GM23338 (cell line): ENCODE measurements around the gene PTPRF. TPM values are rescaled to one million over a fixed set of nuclear protein-coding genes. Genes with fewer than 3 reads are reported as not detected.

Source experiments
- ATAC-seq: fragments of 200-7000 bp; cut with Tn5 transposase; 3 replicates; pipeline ENCODE4 v1.9.1; 2020
- DNase-seq: peaks from one replicate; pipeline ENCODE4 v3.0.0-alpha.2; 2015; ENCODE audit warnings: low spot score
- H2AFZ ChIP-seq: fragments of 200-600 bp; sonication (generic); 2 replicates; pipeline ENCODE4 v1.8.0; 2016; ENCODE audit warnings: antibody characterized with exemption, mild to moderate bottlenecking, moderate library complexity
- H3F3A ChIP-seq: fragments of 200-600 bp; sonication (generic); replicated peaks from 2 replicates; pipeline ENCODE4 v1.8.0; 2017; ENCODE audit warnings: antibody characterized with exemption, mixed run types, low read depth
- H3K27ac ChIP-seq: fragments of 200-600 bp; sonication (generic); 2 replicates; pipeline ENCODE4 v1.6.1; 2016; ENCODE audit warnings: low read depth
- H3K27me3 ChIP-seq: fragments of 200-600 bp; sonication (generic); 2 replicates; pipeline ENCODE4 v1.8.0; 2016; ENCODE audit warnings: mild to moderate bottlenecking, mixed run types, moderate library complexity; ENCODE audit not compliant: insufficient read depth
- H3K36me3 ChIP-seq: fragments of 200-600 bp; sonication (generic); 2 replicates; pipeline ENCODE4 v1.8.0; 2016; ENCODE audit warnings: mild to moderate bottlenecking; ENCODE audit not compliant: insufficient read depth
- H3K4me1 ChIP-seq: fragments of 200-600 bp; sonication (generic); 2 replicates; pipeline ENCODE4 v1.8.0; 2016; ENCODE audit warnings: mild to moderate bottlenecking, moderate library complexity; ENCODE audit not compliant: insufficient read depth
- H3K4me2 ChIP-seq: fragments of 200-600 bp; sonication (generic); 2 replicates; pipeline ENCODE4 v1.7.1; 2017; ENCODE audit warnings: mixed run types
- H3K4me3 ChIP-seq: fragments of 200-600 bp; sonication (generic); 2 replicates; pipeline ENCODE4 v1.6.1; 2016; ENCODE audit warnings: mixed run types
- H3K79me2 ChIP-seq: fragments of 200-600 bp; sonication (generic); replicated peaks from 2 replicates; pipeline ENCODE4 v1.8.0; 2017; ENCODE audit warnings: mild to moderate bottlenecking; ENCODE audit not compliant: insufficient read depth
- H3K9me2 ChIP-seq: fragments of 200-600 bp; sonication (generic); 2 replicates; pipeline ENCODE4 v1.8.0; 2017; ENCODE audit not compliant: insufficient read depth
- H4K20me1 ChIP-seq: fragments of 200-600 bp; sonication (generic); replicated peaks from 2 replicates; pipeline ENCODE4 v1.8.0; 2017; ENCODE audit warnings: mild to moderate bottlenecking; ENCODE audit not compliant: insufficient read depth
- H3K27ac Mint-ChIP-seq: 2 replicates; pipeline ENCODE4 v1.8.0; 2020; ENCODE audit warnings: inconsistent platforms, mild to moderate bottlenecking, moderate library complexity, mixed read lengths
- H3K27me3 Mint-ChIP-seq: 3 replicates; pipeline ENCODE4 v1.8.0; 2022; ENCODE audit warnings: low read depth, mild to moderate bottlenecking, moderate library complexity, mixed read lengths, inconsistent platforms; ENCODE audit not compliant: insufficient read depth, poor library complexity
- H3K36me3 Mint-ChIP-seq: 3 replicates; pipeline ENCODE4 v1.8.0; 2021; ENCODE audit warnings: low read depth, mild to moderate bottlenecking, inconsistent platforms, moderate library complexity, mixed read lengths
- H3K4me1 Mint-ChIP-seq: 3 replicates; pipeline ENCODE4 v1.8.0; 2020; ENCODE audit warnings: mild to moderate bottlenecking, inconsistent platforms, mixed read lengths
- H3K4me3 Mint-ChIP-seq: 3 replicates; pipeline ENCODE4 v1.8.0; 2021; ENCODE audit warnings: moderate library complexity, mild to moderate bottlenecking, inconsistent platforms, mixed read lengths
- H3K9me3 Mint-ChIP-seq: 3 replicates; pipeline ENCODE4 v1.8.0; 2020; ENCODE audit warnings: moderate library complexity, mild to moderate bottlenecking, inconsistent platforms, mixed read lengths
- CREB1 ChIP-seq: fragments of 250-450 bp; sonication (Bioruptor Pico); IDR thresholded peaks from 2 replicates; pipeline ENCODE4 v1.5.0; 2020; ENCODE audit warnings: low read depth, mild to moderate bottlenecking, moderate library complexity
- EZH2phosphoT487 ChIP-seq: fragments of 200-600 bp; sonication (generic); IDR thresholded peaks from one replicate; pipeline ENCODE4 v1.8.1; 2018; ENCODE audit warnings: antibody characterized with exemption; ENCODE audit not compliant: unreplicated experiment
- JUNB ChIP-seq: IDR thresholded peaks from one replicate; pipeline ENCODE4 v1.6.1; 2016; ENCODE audit warnings: antibody characterized with exemption; ENCODE audit not compliant: unreplicated experiment
- NANOG ChIP-seq: IDR thresholded peaks from 2 replicates; pipeline ENCODE4 v1.6.1; 2016; ENCODE audit warnings: antibody characterized with exemption, borderline replicate concordance
- POLR2AphosphoS5 ChIP-seq: IDR thresholded peaks from 2 replicates; pipeline ENCODE4 v1.6.1; 2016; ENCODE audit warnings: antibody characterized with exemption, low read depth
- STAT1 ChIP-seq: IDR thresholded peaks from one replicate; pipeline ENCODE4 v1.6.1; 2016; ENCODE audit warnings: antibody characterized with exemption; ENCODE audit not compliant: unreplicated experiment
- ZNF331 ChIP-seq: fragments of 250-450 bp; sonication (Bioruptor Pico); IDR thresholded peaks from 2 replicates; pipeline ENCODE4 v1.5.0; 2020; ENCODE audit warnings: low read depth, mild to moderate bottlenecking, moderate library complexity
- polyA plus RNA-seq: library from polyadenylated mRNA; unstranded; fragments of >200 nt; fragmentation: Nextera tagmentation; extraction: Ambion mirVana; gene quantifications from 2 replicates; pipeline ENCODE4 v1.2.1, GENCODE V29; 2016
- total RNA-seq: library from RNA; depleted of rRNA; stranded (reverse); fragments of >200 nt; shearing (Covaris generic); gene quantifications from 2 replicates; pipeline ENCODE4 v1.2.3, GENCODE V29; 2014
- TF ChIP-seq, protein P1 (sequence below): fragments of 250-450 bp; sonication (Bioruptor Pico); IDR thresholded peaks from 2 replicates; pipeline ENCODE4 v1.5.0; 2020; ENCODE audit warnings: mild to moderate bottlenecking, moderate library complexity
- TF ChIP-seq, protein P2 (sequence below): IDR thresholded peaks from 2 replicates; pipeline ENCODE4 v1.6.1; 2016; ENCODE audit warnings: antibody characterized with exemption
- TF ChIP-seq, protein P3 (sequence below), 2 experiments: fragments of 200-600 bp in 1 of 2; sonication (generic) in 1 of 2; conservative IDR thresholded peaks; 2 replicates each; pipeline versions ENCODE4 v1.5.1 to v1.6.1; 2016 to 2017; ENCODE audit warnings: antibody characterized with exemption in 2 of 2, low read depth in 2 of 2, mild to moderate bottlenecking in 2 of 2, moderate library complexity in 1 of 2

PTPRF gene
- total and polyA plus RNA-seq, 2 experiments from 2014 or later, result 52.4 to 173 TPM

DNA sequence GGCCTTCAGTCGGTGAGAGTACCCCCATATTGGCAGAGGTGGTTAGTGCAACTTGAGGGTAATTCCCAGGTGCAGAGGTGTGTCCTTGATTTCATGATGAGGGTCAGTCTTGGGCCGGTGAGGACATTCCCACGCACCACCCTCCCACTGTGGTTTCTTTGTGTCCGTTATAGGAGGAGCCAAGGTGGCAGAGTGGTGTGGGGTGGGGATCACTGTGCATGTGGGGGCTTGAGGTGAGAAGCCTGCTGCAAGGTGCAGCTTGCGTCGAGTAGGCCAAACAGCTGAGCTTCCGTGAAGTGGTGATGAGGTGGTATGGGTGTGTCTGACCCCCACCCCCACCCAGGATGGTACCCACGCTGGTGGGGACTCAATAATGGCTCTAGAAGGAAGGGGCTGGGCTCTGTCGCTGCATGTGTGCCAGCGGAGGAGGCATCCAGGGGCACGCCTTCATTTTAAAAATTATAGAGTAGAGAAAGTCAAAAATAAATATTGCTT lies 6.2 kb downstream of the PTPRF start (continued):
- TF ChIP-seq, protein P1, sequence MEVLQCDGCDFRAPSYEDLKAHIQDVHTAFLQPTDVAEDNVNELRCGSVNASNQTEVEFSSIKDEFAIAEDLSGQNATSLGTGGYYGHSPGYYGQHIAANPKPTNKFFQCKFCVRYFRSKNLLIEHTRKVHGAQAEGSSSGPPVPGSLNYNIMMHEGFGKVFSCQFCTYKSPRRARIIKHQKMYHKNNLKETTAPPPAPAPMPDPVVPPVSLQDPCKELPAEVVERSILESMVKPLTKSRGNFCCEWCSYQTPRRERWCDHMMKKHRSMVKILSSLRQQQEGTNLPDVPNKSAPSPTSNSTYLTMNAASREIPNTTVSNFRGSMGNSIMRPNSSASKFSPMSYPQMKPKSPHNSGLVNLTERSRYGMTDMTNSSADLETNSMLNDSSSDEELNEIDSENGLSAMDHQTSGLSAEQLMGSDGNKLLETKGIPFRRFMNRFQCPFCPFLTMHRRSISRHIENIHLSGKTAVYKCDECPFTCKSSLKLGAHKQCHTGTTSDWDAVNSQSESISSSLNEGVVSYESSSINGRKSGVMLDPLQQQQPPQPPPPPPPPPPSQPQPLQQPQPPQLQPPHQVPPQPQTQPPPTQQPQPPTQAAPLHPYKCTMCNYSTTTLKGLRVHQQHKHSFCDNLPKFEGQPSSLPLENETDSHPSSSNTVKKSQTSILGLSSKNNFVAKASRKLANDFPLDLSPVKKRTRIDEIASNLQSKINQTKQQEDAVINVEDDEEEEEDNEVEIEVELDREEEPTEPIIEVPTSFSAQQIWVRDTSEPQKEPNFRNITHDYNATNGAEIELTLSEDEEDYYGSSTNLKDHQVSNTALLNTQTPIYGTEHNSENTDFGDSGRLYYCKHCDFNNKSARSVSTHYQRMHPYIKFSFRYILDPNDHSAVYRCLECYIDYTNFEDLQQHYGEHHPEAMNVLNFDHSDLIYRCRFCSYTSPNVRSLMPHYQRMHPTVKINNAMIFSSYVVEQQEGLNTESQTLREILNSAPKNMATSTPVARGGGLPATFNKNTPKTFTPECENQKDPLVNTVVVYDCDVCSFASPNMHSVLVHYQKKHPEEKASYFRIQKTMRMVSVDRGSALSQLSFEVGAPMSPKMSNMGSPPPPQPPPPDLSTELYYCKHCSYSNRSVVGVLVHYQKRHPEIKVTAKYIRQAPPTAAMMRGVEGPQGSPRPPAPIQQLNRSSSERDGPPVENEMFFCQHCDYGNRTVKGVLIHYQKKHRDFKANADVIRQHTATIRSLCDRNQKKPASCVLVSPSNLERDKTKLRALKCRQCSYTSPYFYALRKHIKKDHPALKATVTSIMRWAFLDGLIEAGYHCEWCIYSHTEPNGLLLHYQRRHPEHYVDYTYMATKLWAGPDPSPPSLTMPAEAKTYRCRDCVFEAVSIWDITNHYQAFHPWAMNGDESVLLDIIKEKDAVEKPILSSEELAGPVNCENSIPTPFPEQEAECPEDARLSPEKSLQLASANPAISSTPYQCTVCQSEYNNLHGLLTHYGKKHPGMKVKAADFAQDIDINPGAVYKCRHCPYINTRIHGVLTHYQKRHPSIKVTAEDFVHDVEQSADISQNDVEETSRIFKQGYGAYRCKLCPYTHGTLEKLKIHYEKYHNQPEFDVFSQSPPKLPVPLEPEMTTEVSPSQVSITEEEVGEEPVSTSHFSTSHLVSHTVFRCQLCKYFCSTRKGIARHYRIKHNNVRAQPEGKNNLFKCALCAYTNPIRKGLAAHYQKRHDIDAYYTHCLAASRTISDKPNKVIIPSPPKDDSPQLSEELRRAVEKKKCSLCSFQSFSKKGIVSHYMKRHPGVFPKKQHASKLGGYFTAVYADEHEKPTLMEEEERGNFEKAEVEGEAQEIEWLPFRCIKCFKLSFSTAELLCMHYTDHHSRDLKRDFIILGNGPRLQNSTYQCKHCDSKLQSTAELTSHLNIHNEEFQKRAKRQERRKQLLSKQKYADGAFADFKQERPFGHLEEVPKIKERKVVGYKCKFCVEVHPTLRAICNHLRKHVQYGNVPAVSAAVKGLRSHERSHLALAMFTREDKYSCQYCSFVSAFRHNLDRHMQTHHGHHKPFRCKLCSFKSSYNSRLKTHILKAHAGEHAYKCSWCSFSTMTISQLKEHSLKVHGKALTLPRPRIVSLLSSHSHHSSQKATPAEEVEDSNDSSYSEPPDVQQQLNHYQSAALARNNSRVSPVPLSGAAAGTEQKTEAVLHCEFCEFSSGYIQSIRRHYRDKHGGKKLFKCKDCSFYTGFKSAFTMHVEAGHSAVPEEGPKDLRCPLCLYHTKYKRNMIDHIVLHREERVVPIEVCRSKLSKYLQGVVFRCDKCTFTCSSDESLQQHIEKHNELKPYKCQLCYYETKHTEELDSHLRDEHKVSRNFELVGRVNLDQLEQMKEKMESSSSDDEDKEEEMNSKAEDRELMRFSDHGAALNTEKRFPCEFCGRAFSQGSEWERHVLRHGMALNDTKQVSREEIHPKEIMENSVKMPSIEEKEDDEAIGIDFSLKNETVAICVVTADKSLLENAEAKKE (CRISPR knock-in tag), result no peak
- TF ChIP-seq ZNF331 (CRISPR knock-in tag) (no peak), CREB1 (CRISPR knock-in tag) (no peak), STAT1 (no peak), JUNB (no peak)
- TF ChIP-seq, protein P2, sequence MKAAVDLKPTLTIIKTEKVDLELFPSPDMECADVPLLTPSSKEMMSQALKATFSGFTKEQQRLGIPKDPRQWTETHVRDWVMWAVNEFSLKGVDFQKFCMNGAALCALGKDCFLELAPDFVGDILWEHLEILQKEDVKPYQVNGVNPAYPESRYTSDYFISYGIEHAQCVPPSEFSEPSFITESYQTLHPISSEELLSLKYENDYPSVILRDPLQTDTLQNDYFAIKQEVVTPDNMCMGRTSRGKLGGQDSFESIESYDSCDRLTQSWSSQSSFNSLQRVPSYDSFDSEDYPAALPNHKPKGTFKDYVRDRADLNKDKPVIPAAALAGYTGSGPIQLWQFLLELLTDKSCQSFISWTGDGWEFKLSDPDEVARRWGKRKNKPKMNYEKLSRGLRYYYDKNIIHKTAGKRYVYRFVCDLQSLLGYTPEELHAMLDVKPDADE, result no peak

DNA sequence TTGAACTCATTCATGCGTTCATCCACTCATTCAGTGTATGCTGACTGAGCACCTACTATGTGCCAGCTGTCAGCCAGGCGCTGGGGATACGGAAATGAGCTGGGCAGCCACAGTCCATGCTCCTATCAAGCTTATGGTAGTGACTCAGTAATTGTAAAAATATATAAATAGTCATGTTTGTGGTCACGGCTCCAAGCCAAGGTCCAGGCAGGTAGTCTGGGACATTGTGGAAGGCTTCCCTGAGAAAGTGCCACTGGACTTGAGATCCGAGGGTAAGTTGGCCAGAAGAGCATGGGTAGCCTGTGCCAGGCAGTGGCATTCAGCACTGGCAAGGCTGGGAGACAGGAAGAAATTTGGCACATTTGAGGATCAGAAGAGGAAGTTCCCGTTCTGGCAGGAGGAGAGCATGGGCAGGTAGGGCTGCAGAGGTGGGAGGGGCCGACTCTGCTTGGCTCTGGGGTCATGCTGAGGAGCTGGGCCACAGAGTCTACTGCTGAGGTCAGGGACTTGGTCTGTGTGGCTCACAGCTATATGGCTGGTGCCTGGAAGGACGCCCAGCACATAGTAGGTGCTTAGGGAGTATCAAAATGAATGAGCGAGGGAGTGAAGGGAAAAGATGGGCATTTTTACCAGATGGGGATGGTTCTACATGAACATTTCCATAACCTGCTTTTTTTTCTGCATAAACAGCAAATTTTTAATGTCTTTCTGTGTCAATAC lies 6.9 kb downstream of the PTPRF start:
- Histone ChIP-seq H3K4me3 (no peak overlapping the region), H3K27me3 (no peaks in the 10 kb centered on the region), H3K4me1 (peaks cover 27% of the 10 kb centered on the region), H4K20me1 (peaks cover 74% of the 10 kb centered on the region), H3K4me2 (no peak overlapping the region), H3K27ac (no peak overlapping the region), H2AFZ (no peak overlapping the region), H3F3A (0 out of 2 replicates have a peak, but pooled peaks cover 2% of the 10 kb centered on the region), H3K79me2 (peaks cover 80% of the 10 kb centered on the region), H3K9me2 (no peaks in the 10 kb centered on the region), H3K36me3 (0 out of 2 replicates have a peak, but pooled peaks cover 3% of the 10 kb centered on the region)
- peaks cover 74% of the 10 kb centered on the region for H3K4me1 Mint-ChIP-seq
- ATAC-seq, result peak; percentile 21
- H3K9me3 Mint-ChIP-seq, result no peaks in the 10 kb centered on the region
- no peak overlapping the region for H3K27ac Mint-ChIP-seq
- H3K36me3 Mint-ChIP-seq, result peaks cover 43% of the 10 kb centered on the region
- peaks cover 30% of the 10 kb centered on the region for H3K27me3 Mint-ChIP-seq
- no peak for DNase-seq
- no peak overlapping the region for H3K4me3 Mint-ChIP-seq
- TF ChIP-seq, protein P3, sequence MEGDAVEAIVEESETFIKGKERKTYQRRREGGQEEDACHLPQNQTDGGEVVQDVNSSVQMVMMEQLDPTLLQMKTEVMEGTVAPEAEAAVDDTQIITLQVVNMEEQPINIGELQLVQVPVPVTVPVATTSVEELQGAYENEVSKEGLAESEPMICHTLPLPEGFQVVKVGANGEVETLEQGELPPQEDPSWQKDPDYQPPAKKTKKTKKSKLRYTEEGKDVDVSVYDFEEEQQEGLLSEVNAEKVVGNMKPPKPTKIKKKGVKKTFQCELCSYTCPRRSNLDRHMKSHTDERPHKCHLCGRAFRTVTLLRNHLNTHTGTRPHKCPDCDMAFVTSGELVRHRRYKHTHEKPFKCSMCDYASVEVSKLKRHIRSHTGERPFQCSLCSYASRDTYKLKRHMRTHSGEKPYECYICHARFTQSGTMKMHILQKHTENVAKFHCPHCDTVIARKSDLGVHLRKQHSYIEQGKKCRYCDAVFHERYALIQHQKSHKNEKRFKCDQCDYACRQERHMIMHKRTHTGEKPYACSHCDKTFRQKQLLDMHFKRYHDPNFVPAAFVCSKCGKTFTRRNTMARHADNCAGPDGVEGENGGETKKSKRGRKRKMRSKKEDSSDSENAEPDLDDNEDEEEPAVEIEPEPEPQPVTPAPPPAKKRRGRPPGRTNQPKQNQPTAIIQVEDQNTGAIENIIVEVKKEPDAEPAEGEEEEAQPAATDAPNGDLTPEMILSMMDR (conservative IDR thresholded peaks at IDR 0.05; ENCODE audit: low read depth in 2 of 2), result no peak
- TF ChIP-seq EZH2phosphoT487, result no peak
- no peak for TF ChIP-seq POLR2AphosphoS5
- TF ChIP-seq NANOG, result no peak
- no peak for TF ChIP-seq ZNF331 (CRISPR knock-in tag)
- no peak for TF ChIP-seq JUNB
